ENCODE measurements around the gene RAP1GDS1. TPM values are rescaled to one million over a fixed set of nuclear protein-coding genes. Genes with fewer than 3 reads are reported as not detected.

Gene RAP1GDS1
- polyA plus RNA-seq, 1 of the 3 experiments (the other 2 are of a cell fraction): 25.6 TPM

DNA sequence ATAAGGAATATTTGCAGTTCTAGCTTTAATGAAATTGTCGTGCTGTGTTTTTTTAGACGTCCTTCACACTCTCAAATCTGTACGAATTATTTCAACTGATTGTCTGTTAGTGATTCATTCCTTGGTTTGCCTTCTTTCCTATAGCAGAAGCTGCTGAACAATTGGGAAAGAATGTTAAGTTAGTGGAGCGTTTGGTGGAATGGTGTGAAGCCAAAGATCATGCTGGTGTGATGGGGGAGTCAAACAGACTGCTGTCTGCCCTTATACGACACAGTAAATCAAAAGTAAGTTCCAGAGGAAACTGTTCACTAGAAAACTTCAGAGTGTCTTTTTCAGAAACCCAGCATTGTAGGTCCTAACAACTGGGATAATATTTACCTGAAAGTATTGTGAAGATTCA is 159.9 kb downstream of the RAP1GDS1 start:
- no peaks in the 10 kb centered on the region for H3K9me2 ChIP-seq
- H3K9me3 ChIP-seq: no peaks in the 10 kb centered on the region
- no peaks in the 10 kb centered on the region; a peak in 1 of 4 replicates for H3K4me1 ChIP-seq (ENCODE audit: control insufficient read depth in 1 of 2, insufficient read depth in 2 of 2, low read depth in 1 of 2, low read length in 1 of 2)
- H3K27me3 ChIP-seq (ENCODE audit: insufficient read depth): no peaks in the 10 kb centered on the region
- H3K79me2 ChIP-seq (ENCODE audit: insufficient read depth): no peaks in the 10 kb centered on the region
- H3K4me2 ChIP-seq: no peak overlapping the region
- H2AFZ ChIP-seq (ENCODE audit: low read depth): no peak overlapping the region
- POLR2A ChIA-PET: no interaction called here
- no peak for DNase-seq
- H3K27ac ChIP-seq (ENCODE audit: low read depth in 2 of 2, low read length in 1 of 2): no peak overlapping the region; a peak in 1 of 4 replicates
- no peaks in the 10 kb centered on the region for H4K20me1 ChIP-seq (ENCODE audit: insufficient read depth)
- 81% methylated on average over 5 of the region's 5 CpGs for WGBS (ENCODE audit: low lambda C conversion rate)
- peaks cover 14% of the 10 kb centered on the region for H3F3A ChIP-seq (replicated peaks; ENCODE audit: insufficient read depth)
- no peak overlapping the region for H3K9ac ChIP-seq
- CTCF ChIA-PET: interaction anchor here (1.5 kb wide), 1 partner anchor 44 kb away, joined by 4 read pairs; no protein-coding TSS in a partner anchor
- peaks cover 45 to 84% of the 10 kb centered on the region in 2 experiments for H3K36me3 ChIP-seq (replicated peaks in 1 of 2; ENCODE audit: control insufficient read depth in 1 of 2, insufficient read depth in 2 of 2, low read length in 1 of 2)
- H3K4me3 ChIP-seq (ENCODE audit: low read depth in 2 of 2, low read length in 1 of 2): no peak overlapping the region
- TF ChIP-seq ELF1 (IDR thresholded peaks at IDR 0.05) (no peak), NFIC (IDR thresholded peaks at IDR 0.05; ENCODE audit: borderline replicate concordance) (no peak), GATA2 (CRISPR knock-in tag; IDR thresholded peaks at IDR 0.05) (no peak), USF2 (IDR thresholded peaks at IDR 0.05; ENCODE audit: borderline replicate concordance, low read depth, low read length) (no peak), CHD2 (IDR thresholded peaks at IDR 0.05; ENCODE audit: low read length, partially characterized antibody) (no peak), FOSL2 (IDR thresholded peaks at IDR 0.05; ENCODE audit: borderline replicate concordance, low read depth) (peak; percentile 33; the same call in 1 of the 2 replicates)

GRCh38 chr4:98423009-98423408 is 161.8 kb downstream of the RAP1GDS1 start:
- Histone ChIP-seq H3K9me3 (0 out of 2 replicates have a peak, but pooled peaks cover 4% of the 10 kb centered on the region), H3K27me3 (ENCODE audit: insufficient read depth) (no peaks in the 10 kb centered on the region), H3K9ac (no peak overlapping the region), H3K9me2 (no peaks in the 10 kb centered on the region), H3K4me3 (ENCODE audit: low read depth in 2 of 2, low read length in 1 of 2) (no peak overlapping the region), H2AFZ (ENCODE audit: low read depth) (no peak overlapping the region), H4K20me1 (ENCODE audit: insufficient read depth) (no peaks in the 10 kb centered on the region), H3K27ac (ENCODE audit: low read depth in 2 of 2, low read length in 1 of 2) (no peak overlapping the region), H3K79me2 (ENCODE audit: insufficient read depth) (no peaks in the 10 kb centered on the region), H3K4me1 (ENCODE audit: control insufficient read depth in 1 of 2, insufficient read depth in 2 of 2, low read depth in 1 of 2, low read length in 1 of 2) (no peaks in the 10 kb centered on the region; a peak in 1 of 4 replicates), H3K36me3 (replicated peaks in 1 of 2; ENCODE audit: control insufficient read depth in 1 of 2, insufficient read depth in 2 of 2, low read length in 1 of 2) (peaks cover 31 to 73% of the 10 kb centered on the region in 2 experiments), H3K4me2 (no peak overlapping the region), H3F3A (replicated peaks; ENCODE audit: insufficient read depth) (peaks cover 9% of the 10 kb centered on the region)
- ChIA-PET POLR2A (no interaction called here), CTCF (interaction anchor here (0.9 to 1.0 kb wide), 2 partner anchors 8 to 10 kb away, joined by 3 to 4 read pairs; no protein-coding TSS in a partner anchor)
- DNase-seq: no peak
- WGBS (ENCODE audit: low lambda C conversion rate): 100% methylated on average over 4 of the region's 4 CpGs
- TF ChIP-seq MEF2A (IDR thresholded peaks at IDR 0.05; ENCODE audit: borderline replicate concordance, low read depth): no peak
- TF ChIP-seq CTCF (IDR thresholded peaks at IDR 0.05): no peak
- no peak for TF ChIP-seq FOXM1 (IDR thresholded peaks at IDR 0.05; ENCODE audit: low read depth)
- TF ChIP-seq CHD2 (IDR thresholded peaks at IDR 0.05; ENCODE audit: low read length, partially characterized antibody): no peak
- TF ChIP-seq RCOR1 (IDR thresholded peaks at IDR 0.05; ENCODE audit: low read length): no peak
- TF ChIP-seq FOXJ3 (CRISPR knock-in tag; IDR thresholded peaks at IDR 0.05): no peak
- TF ChIP-seq MXI1 (IDR thresholded peaks at IDR 0.05; ENCODE audit: low read depth, low read length): no peak
- TF ChIP-seq NRF1 (IDR thresholded peaks at IDR 0.05; ENCODE audit: low read depth, low read length): no peak
- no peak for TF ChIP-seq USF2 (IDR thresholded peaks at IDR 0.05; ENCODE audit: borderline replicate concordance, low read depth, low read length)
- TF ChIP-seq, protein P1, sequence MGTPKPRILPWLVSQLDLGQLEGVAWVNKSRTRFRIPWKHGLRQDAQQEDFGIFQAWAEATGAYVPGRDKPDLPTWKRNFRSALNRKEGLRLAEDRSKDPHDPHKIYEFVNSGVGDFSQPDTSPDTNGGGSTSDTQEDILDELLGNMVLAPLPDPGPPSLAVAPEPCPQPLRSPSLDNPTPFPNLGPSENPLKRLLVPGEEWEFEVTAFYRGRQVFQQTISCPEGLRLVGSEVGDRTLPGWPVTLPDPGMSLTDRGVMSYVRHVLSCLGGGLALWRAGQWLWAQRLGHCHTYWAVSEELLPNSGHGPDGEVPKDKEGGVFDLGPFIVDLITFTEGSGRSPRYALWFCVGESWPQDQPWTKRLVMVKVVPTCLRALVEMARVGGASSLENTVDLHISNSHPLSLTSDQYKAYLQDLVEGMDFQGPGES (IDR thresholded peaks at IDR 0.05; ENCODE audit: low read depth, low read length): no peak
- no peak for TF ChIP-seq YY1 (IDR thresholded peaks at IDR 0.05; ENCODE audit: low read depth)
- no peak for TF ChIP-seq GATA2 (CRISPR knock-in tag; IDR thresholded peaks at IDR 0.05)
- no peak for TF ChIP-seq RFX5 (IDR thresholded peaks at IDR 0.05; ENCODE audit: low read length)
- no peak for TF ChIP-seq JUND (IDR thresholded peaks at IDR 0.05)
- no peak for TF ChIP-seq FOSL2 (IDR thresholded peaks at IDR 0.05; ENCODE audit: borderline replicate concordance, low read depth)
- no peak for TF ChIP-seq POLR2AphosphoS5 (IDR thresholded peaks at IDR 0.05; ENCODE audit: low read depth, low read length)
- TF ChIP-seq EP300 (IDR thresholded peaks at IDR 0.05; ENCODE audit: borderline replicate concordance in 1 of 2, low read depth in 1 of 2, low read length in 1 of 2): no peak
